Heart right ventricle (tissue), 16 donors: ENCODE measurements around the gene KLF16. TPM values are rescaled to one million over a fixed set of nuclear protein-coding genes. Genes with fewer than 3 reads are reported as not detected.

ENCODE experiments used
- ATAC-seq, 8 donors: fragments of 200-7000 bp; cut with Tn5 transposase; one replicate each; pipeline ENCODE4 v1.9.1; 2020; ENCODE audit warnings: mild to moderate bottlenecking in 8 of 8, moderate library complexity in 8 of 8, moderate number of reproducible peaks in 1 of 8
- DNase-seq, 2 donors: peaks; one replicate each; pipeline ENCODE4 v3.0.0-alpha.2; 2020
- H3K27ac ChIP-seq, 10 donors: fragments of 200-600 bp; sonication (generic) in 2 of 10; one replicate each; pipeline versions ENCODE4 v1.5.0 to v1.8.0; 2020 to 2022; ENCODE audit warnings: mild to moderate bottlenecking in 3 of 10
- H3K27me3 ChIP-seq, 7 donors: fragments of 200-600 bp; one replicate each; pipeline ENCODE4 v1.8.0; 2021 to 2022; ENCODE audit warnings: mild to moderate bottlenecking in 2 of 7
- H3K36me3 ChIP-seq, 9 donors: fragments of 200-600 bp; sonication (generic) in 1 of 9; one replicate each; pipeline versions ENCODE4 v1.5.0 to v1.8.0; 2020 to 2022; ENCODE audit warnings: mild to moderate bottlenecking in 2 of 9
- H3K4me1 ChIP-seq, 9 donors: fragments of 200-600 bp; sonication (generic) in 1 of 9; one replicate each; pipeline versions ENCODE4 v1.5.0 to v1.8.0; 2020 to 2022; ENCODE audit warnings: mild to moderate bottlenecking in 4 of 9
- H3K4me3 ChIP-seq, 10 donors: fragments of 200-600 bp; sonication (generic) in 2 of 10; one replicate each; pipeline versions ENCODE4 v1.5.0 to v1.8.0; 2020 to 2022; ENCODE audit warnings: mild to moderate bottlenecking in 7 of 10, moderate library complexity in 2 of 10
- H3K9me3 ChIP-seq, 11 donors: fragments of 200-600 bp in 10 of 11; sonication (generic) in 2 of 11; one replicate each; pipeline versions ENCODE4 v1.5.0 to v1.8.0; 2013 to 2022; ENCODE audit warnings: mild to moderate bottlenecking in 2 of 11, control low read depth in 1 of 11, moderate library complexity in 1 of 11
- CTCF ChIP-seq, 9 donors: fragments of 200-600 bp; sonication (generic) in 2 of 9; IDR thresholded peaks; one replicate each; pipeline versions ENCODE4 v1.5.0 to v1.8.0; 2021 to 2022; ENCODE audit warnings: antibody characterized with exemption in 9 of 9, mild to moderate bottlenecking in 5 of 9, moderate library complexity in 1 of 9
- WGBS, 2 donors: extraction: QIAGEN DNeasy Blood & Tissue Kit; methylation state at CpG; one replicate each; pipeline ENCODE4 v1.1.7; 2013; ENCODE audit warnings: inconsistent platforms in 1 of 2; 5-methylcytosine and 5-hydroxymethylcytosine counted together
- intact Hi-C, 10 donors: fragments of 100-400 bp; cut with DNase I; formaldehyde crosslinking; loops; one replicate each; pipeline versions ENCODE4 v1.11.1 to v1.14.2; 2022
- polyA plus RNA-seq, 2 donors: library from polyadenylated mRNA; stranded (reverse); fragments of 200-250 nt; gene quantifications; one replicate each; pipeline ENCODE4 v1.2.3, GENCODE V29; 2013
- total RNA-seq, 10 donors: library from RNA; stranded (reverse); fragmentation: NEBNext Ultra II Directional in 3 of 10; extraction: Animal tissue kit (Norgen Biotek cat#: 25700) in 3 of 10; gene quantifications; one replicate each; pipeline versions ENCODE4 v1.2.1 to v1.2.4, GENCODE V29; 2021 to 2023
- donor health status: Arrhythmogenic right ventricular cardiomyopathy.
- donor health status: ischemic (EF 13 %, LVEDD 7.1; RV severe dilation, severe dysfunction).
- donor health status: healthy with polysubstance abuse.
- donor health status: DM: no; HTN: yes; CAD: no.
- donor health status: DM: no; HTN: no; CAD: no.
- donor health status: ischemic (EF 25% LVEDD 6.9; RV normal size, moderate dysfunction).
- donor health status: ischemic (EF 25% LVEDD 5.7; RV mildly dilated, moderate dysfunction).
- donor health status: healthy.
- donor health status: DM: yes; HTN: yes; CAD: no.
- donor health status: Ischemic cardiomyopathy.
- donor health status: ischemic (EF 35%, LVEDD 5.7; RV mildly dilated, moderate dysfunction).
- donor health status: nonischemic (EF 11% LVEDD 7.7; RV severe dilation, severe dysfunction).
- donor health status: DM: yes; HTN: yes; CAD: no.
- donor health status: PGD.
- donor health status: ischemic (EF 29% LVEDD 5.4; RV normal size, mild dysfunction).
- donor health status: nonischemic (EF 23%, LVEDD 6.1; RV moderate dilation, normal function).

Gene KLF16
- total and polyA plus RNA-seq, 12 donors: 4.0 to 13.4 (median 7.6) TPM

GRCh38 chr19:1828279-1829238 lies 34.8 kb downstream of the KLF16 start:
- Histone ChIP-seq H3K27me3 (no peaks in the 10 kb centered on the region), H3K36me3 (peaks cover 0 to 71% (median 19%) of the 10 kb centered on the region in 9 donors), H3K4me3 (no peak overlapping the region), H3K27ac (no peak overlapping the region), H3K9me3 (no peaks in the 10 kb centered on the region), H3K4me1 (peaks cover 0 to 20% (median 9%) of the 10 kb centered on the region in 9 donors)
- TF ChIP-seq CTCF (IDR thresholded peaks at IDR 0.05): no peak
- peak in 1 of 8 donors; percentile 7 for ATAC-seq
- no peak for DNase-seq
- intact Hi-C loops: no loop called here
- WGBS, 2 donors: 93 to 96% methylated on average over 57 of the region's 57 CpGs

DNA sequence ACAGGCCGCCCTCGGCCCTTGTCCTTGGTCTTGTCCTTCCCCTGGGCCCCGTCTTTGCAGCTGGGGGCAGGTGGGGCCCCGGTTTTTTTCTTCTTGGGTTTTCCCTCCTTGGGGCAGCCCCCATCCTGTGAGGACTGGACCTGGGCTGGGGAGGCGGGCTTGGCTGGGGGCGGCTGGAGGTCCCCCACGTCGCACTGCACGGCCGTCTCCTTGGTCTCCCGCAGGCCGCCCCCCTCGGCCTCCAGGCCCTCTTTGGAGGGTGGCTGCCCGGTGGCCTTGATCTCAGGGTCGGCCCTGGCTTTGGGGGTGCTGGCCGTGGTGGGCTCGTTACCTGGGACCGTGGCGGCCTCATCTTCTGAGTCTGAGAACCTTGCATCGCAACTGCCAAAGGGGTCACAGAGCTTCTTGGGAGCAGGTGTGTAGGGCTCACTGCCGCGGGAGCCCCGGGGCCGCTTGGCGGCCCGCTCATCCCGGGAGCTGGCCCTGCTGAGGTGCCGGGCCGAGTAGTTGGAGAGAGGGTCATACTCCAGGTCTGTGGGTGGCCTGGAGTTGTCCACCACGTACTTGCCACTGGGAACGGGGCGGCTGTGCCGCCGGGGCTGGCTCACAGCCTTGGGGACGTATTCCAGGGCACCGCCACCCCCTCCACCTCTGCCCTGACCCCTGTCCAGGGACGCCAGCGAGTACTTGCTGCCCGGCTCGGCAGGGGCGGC lies 35.7 kb downstream of the KLF16 start:
- no peak overlapping the region for H3K4me3 ChIP-seq
- H3K4me1 ChIP-seq: peaks cover 0 to 17% (median 6%) of the 10 kb centered on the region in 9 donors
- WGBS, 2 donors: 93% methylated on average over 38 to 41 of the region's 41 CpGs
- DNase-seq (no peak), ATAC-seq (peak in 1 of 8 donors; percentile 37)
- peaks cover 0 to 79% (median 28%) of the 10 kb centered on the region in 9 donors for H3K36me3 ChIP-seq
- intact Hi-C loops: no loop called here
- TF ChIP-seq CTCF (IDR thresholded peaks at IDR 0.05): no peak
- H3K27ac ChIP-seq: no peak overlapping the region
- H3K27me3 ChIP-seq: no peaks in the 10 kb centered on the region
- no peaks in the 10 kb centered on the region for H3K9me3 ChIP-seq

- Histone ChIP-seq H3K4me3 (no peak overlapping the region), H3K9me3 (no peaks in the 10 kb centered on the region), H3K4me1 (peaks cover 0 to 17% (median 6%) of the 10 kb centered on the region in 9 donors), H3K27ac (no peak overlapping the region), H3K27me3 (no peaks in the 10 kb centered on the region), H3K36me3 (peaks cover 0 to 83% (median 28%) of the 10 kb centered on the region in 9 donors)
- ATAC-seq (peak in 3 of 8 donors; percentile 4 to 17 (median 12)), DNase-seq (no peak)
- TF ChIP-seq CTCF (IDR thresholded peaks at IDR 0.05): no peak
- intact Hi-C loops: no loop called here
- 62 to 70% methylated on average over 57 to 63 of the region's 63 CpGs for WGBS, 2 donors
These were observed 36.5 kb downstream of the KLF16 start for GRCh38 chr19:1826557-1827521.
